ENCODE data around the gene TMIGD1. TPM values are rescaled to one million over a fixed set of nuclear protein-coding genes. Genes with fewer than 3 reads are reported as not detected.

TMIGD1 gene
- total and polyA plus RNA-seq, 2 experiments from 2014 or later: not detected

GRCh38 chr17:30357476-30357875, 23.6 kb upstream of the TMIGD1 start (continued):
- no peak for TF ChIP-seq ZNF462 (CRISPR knock-in tag; IDR thresholded peaks at IDR 0.05)
- TF ChIP-seq ZNF331 (CRISPR knock-in tag; IDR thresholded peaks at IDR 0.05; ENCODE audit: low read depth): no peak
- TF ChIP-seq EZH2phosphoT487 (IDR thresholded peaks at IDR 0.05; ENCODE audit: unreplicated experiment): no peak
- no peak for TF ChIP-seq JUNB (IDR thresholded peaks at IDR 0.05; ENCODE audit: unreplicated experiment)
- no peak for TF ChIP-seq NANOG (IDR thresholded peaks at IDR 0.05; ENCODE audit: borderline replicate concordance)

GRCh38 chr17:30354701-30355100, 20.8 kb upstream of the TMIGD1 start:
- ATAC-seq (no peak), DNase-seq (ENCODE audit: low spot score) (no peak)
- Histone ChIP-seq H3K9me2 (ENCODE audit: insufficient read depth) (no peaks in the 10 kb centered on the region; the same call in none of the 2 replicates), H3K4me2 (no peak overlapping the region), H3K4me1 (ENCODE audit: insufficient read depth) (peaks cover 5% of the 10 kb centered on the region), H3F3A (replicated peaks; ENCODE audit: low read depth) (no peaks in the 10 kb centered on the region), H3K79me2 (replicated peaks; ENCODE audit: insufficient read depth) (no peaks in the 10 kb centered on the region), H2AFZ (no peak overlapping the region), H3K27ac (ENCODE audit: low read depth) (no peak overlapping the region), H4K20me1 (replicated peaks; ENCODE audit: insufficient read depth) (no peaks in the 10 kb centered on the region), H3K4me3 (no peak overlapping the region), H3K27me3 (ENCODE audit: insufficient read depth) (no peaks in the 10 kb centered on the region), H3K36me3 (ENCODE audit: insufficient read depth) (no peaks in the 10 kb centered on the region)
- Mint-ChIP-seq H3K27me3 (ENCODE audit: insufficient read depth, low read depth, poor library complexity) (no peaks in the 10 kb centered on the region), H3K9me3 (no peaks in the 10 kb centered on the region), H3K36me3 (ENCODE audit: low read depth) (no peaks in the 10 kb centered on the region), H3K27ac (no peak overlapping the region), H3K4me3 (no peak overlapping the region), H3K4me1 (peaks cover 7% of the 10 kb centered on the region)
- TF ChIP-seq ETS1 (IDR thresholded peaks at IDR 0.05) (no peak), ZNF331 (CRISPR knock-in tag; IDR thresholded peaks at IDR 0.05; ENCODE audit: low read depth) (no peak), STAT1 (IDR thresholded peaks at IDR 0.05; ENCODE audit: unreplicated experiment) (no peak), POLR2AphosphoS5 (IDR thresholded peaks at IDR 0.05; ENCODE audit: low read depth) (no peak), REST (IDR thresholded peaks at IDR 0.05; ENCODE audit: unreplicated experiment) (no peak), NANOG (IDR thresholded peaks at IDR 0.05; ENCODE audit: borderline replicate concordance) (no peak), EZH2phosphoT487 (IDR thresholded peaks at IDR 0.05; ENCODE audit: unreplicated experiment) (no peak), ZNF114 (CRISPR knock-in tag; IDR thresholded peaks at IDR 0.05) (no peak)

Data from GM23338 (cell line).